Mesendoderm (in vitro differentiated cells): Measurements from ENCODE around the gene UBA6.

Experiments used
- DNase-seq: peaks from one replicate; pipeline ENCODE4 v3.0.0; 2013
- H2AK5ac ChIP-seq: 2 replicates; pipeline ENCODE4 v1.6.1; 2013; ENCODE audit warnings: low read length, inconsistent platforms
- H2BK120ac ChIP-seq: 2 replicates; pipeline ENCODE4 v1.6.1; 2013; ENCODE audit warnings: low read depth, mild to moderate bottlenecking, low read length, moderate library complexity, mixed read lengths
- H2BK15ac ChIP-seq: replicated peaks from 2 replicates; pipeline ENCODE4 v1.6.1; 2013; ENCODE audit warnings: low read depth, mild to moderate bottlenecking, moderate library complexity
- H2BK5ac ChIP-seq: 2 replicates; pipeline ENCODE4 v1.6.1; 2013; ENCODE audit warnings: low read length, inconsistent platforms
- H3K18ac ChIP-seq: 2 replicates; pipeline ENCODE4 v1.6.1; 2013; ENCODE audit warnings: mild to moderate bottlenecking, low read length, mixed read lengths
- H3K23ac ChIP-seq: one replicate; pipeline ENCODE4 v1.6.1; 2013; ENCODE audit warnings: low read length
- H3K27ac ChIP-seq: 2 replicates; pipeline ENCODE4 v1.5.1; 2013; ENCODE audit warnings: low read depth, mild to moderate bottlenecking, inconsistent platforms, low read length, moderate library complexity
- H3K27me3 ChIP-seq: 2 replicates; pipeline ENCODE4 v1.6.1; 2013; ENCODE audit warnings: low read length, control low read depth, mild to moderate bottlenecking, inconsistent platforms; ENCODE audit not compliant: insufficient read depth, poor library complexity
- H3K36me3 ChIP-seq: 2 replicates; pipeline ENCODE4 v1.6.1; 2013; ENCODE audit warnings: low read length, inconsistent platforms; ENCODE audit not compliant: control insufficient read depth, insufficient read depth
- H3K4ac ChIP-seq: one replicate; pipeline ENCODE4 v1.6.1; 2013; ENCODE audit warnings: low read depth, mild to moderate bottlenecking, low read length, moderate library complexity
- H3K4me1 ChIP-seq: 2 replicates; pipeline ENCODE4 v1.6.1; 2013; ENCODE audit warnings: low read depth, low read length, inconsistent platforms; ENCODE audit not compliant: control insufficient read depth
- H3K4me2 ChIP-seq: 2 replicates; pipeline ENCODE4 v1.6.1; 2013; ENCODE audit warnings: low read length
- H3K4me3 ChIP-seq: 2 replicates; pipeline ENCODE4 v1.5.1; 2013; ENCODE audit warnings: mild to moderate bottlenecking, low read length
- H3K56ac ChIP-seq: one replicate; pipeline ENCODE4 v1.6.1; 2013; ENCODE audit warnings: low read length
- H3K79me1 ChIP-seq: 2 replicates; pipeline ENCODE4 v1.6.1; 2013; ENCODE audit warnings: low read length, inconsistent platforms
- H3K79me2 ChIP-seq: 2 replicates; pipeline ENCODE4 v1.6.1; 2013; ENCODE audit warnings: mild to moderate bottlenecking, low read length; ENCODE audit not compliant: control insufficient read depth, insufficient read depth
- H3K9ac ChIP-seq: 2 replicates; pipeline ENCODE4 v1.6.1; 2013; ENCODE audit warnings: low read length, inconsistent platforms
- H4K5ac ChIP-seq: one replicate; pipeline ENCODE4 v1.6.1; 2013; ENCODE audit warnings: low read length
- H4K8ac ChIP-seq: one replicate; pipeline ENCODE4 v1.6.1; 2013; ENCODE audit warnings: low read depth, mild to moderate bottlenecking, control low read depth, low read length, moderate library complexity
- WGBS: extraction: QIAGEN DNeasy Blood & Tissue Kit; methylation state at CpG from one replicate; pipeline ENCODE4 v1.1.7; 2013; ENCODE audit warnings: low lambda C conversion rate, missing lambda C conversion rate; ENCODE audit not compliant: insufficient coverage; ENCODE audit errors: extremely low coverage; 5-methylcytosine and 5-hydroxymethylcytosine counted together

UBA6 gene

DNA sequence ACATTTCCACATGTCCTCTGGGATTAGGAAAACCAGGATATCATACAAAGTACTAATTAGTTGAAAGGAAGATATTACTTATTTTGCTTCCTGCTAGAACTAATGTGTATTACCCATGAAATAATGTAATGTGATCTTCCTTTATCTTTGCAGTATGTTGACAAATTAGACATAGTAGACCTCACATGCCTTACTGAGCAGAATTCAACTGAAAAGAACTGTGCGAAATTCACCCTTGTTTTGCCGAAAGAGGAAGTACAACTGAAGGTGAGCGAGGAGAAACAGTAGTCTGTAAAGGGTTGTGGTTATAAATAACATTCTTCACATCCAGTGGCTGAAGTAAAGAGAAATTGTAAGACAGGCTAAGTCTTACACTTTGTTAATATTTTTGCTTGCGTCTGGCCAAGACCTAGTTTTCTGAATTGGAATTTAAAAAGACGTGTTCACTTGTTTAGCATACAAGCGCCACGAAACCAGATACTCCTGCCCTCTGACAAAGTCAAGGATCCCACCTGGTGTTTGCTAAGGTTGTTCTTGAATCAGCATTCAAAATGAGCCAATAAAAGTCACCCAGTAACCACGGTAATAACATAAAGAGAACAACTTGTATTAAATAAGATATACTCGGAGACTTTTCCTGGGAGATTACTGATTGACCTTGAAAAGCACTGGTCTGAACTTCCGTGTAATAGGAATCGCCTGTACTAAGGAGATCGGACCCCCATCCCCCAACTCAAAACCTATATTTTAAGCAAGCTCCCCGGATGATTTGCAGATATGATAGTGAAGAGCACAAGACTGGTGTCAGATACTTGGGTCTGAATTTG lies 125.5 kb downstream of the UBA6 start:
- H3K23ac ChIP-seq: no peak overlapping the region
- no peak overlapping the region for H3K27ac ChIP-seq
- no peak overlapping the region for H3K4me2 ChIP-seq
- no peaks in the 10 kb centered on the region for H3K79me1 ChIP-seq
- no peaks in the 10 kb centered on the region for H3K4me1 ChIP-seq
- no peak overlapping the region for H2BK5ac ChIP-seq
- H3K79me2 ChIP-seq: no peaks in the 10 kb centered on the region
- no peak overlapping the region for H3K56ac ChIP-seq
- H3K27me3 ChIP-seq: no peaks in the 10 kb centered on the region
- H3K9ac ChIP-seq: no peak overlapping the region
- H2BK120ac ChIP-seq: no peak overlapping the region
- peak; percentile 8 for DNase-seq
- no peak overlapping the region for H4K8ac ChIP-seq
- no peak overlapping the region for H2AK5ac ChIP-seq
- H3K18ac ChIP-seq: no peak overlapping the region
- no peak overlapping the region for H2BK15ac ChIP-seq
- no peak overlapping the region for H3K4ac ChIP-seq
- no peak overlapping the region for H4K5ac ChIP-seq
- no peaks in the 10 kb centered on the region for H3K36me3 ChIP-seq
- H3K4me3 ChIP-seq: no peak overlapping the region
- no CpG with 5 or more reads among the region's 13 CpGs for WGBS

- H3K27me3 ChIP-seq: no peaks in the 10 kb centered on the region
- H3K4me1 ChIP-seq: no peaks in the 10 kb centered on the region
- H3K4ac ChIP-seq: no peak overlapping the region
- no peak overlapping the region for H3K9ac ChIP-seq
- no peak overlapping the region for H3K27ac ChIP-seq
- H3K18ac ChIP-seq: no peak overlapping the region
- no peak overlapping the region for H2AK5ac ChIP-seq
- H3K4me2 ChIP-seq: no peak overlapping the region
- no peak overlapping the region for H2BK15ac ChIP-seq
- no peak for DNase-seq
- no peak overlapping the region for H3K4me3 ChIP-seq
- no peaks in the 10 kb centered on the region for H3K79me1 ChIP-seq
- no peak overlapping the region for H4K5ac ChIP-seq
- no peaks in the 10 kb centered on the region for H3K79me2 ChIP-seq
- no peak overlapping the region for H3K56ac ChIP-seq
- H4K8ac ChIP-seq: no peak overlapping the region
- H2BK5ac ChIP-seq: no peak overlapping the region
- no peaks in the 10 kb centered on the region for H3K36me3 ChIP-seq
- H3K23ac ChIP-seq: no peak overlapping the region
- no peak overlapping the region for H2BK120ac ChIP-seq
These were observed 127.8 kb downstream of the UBA6 start for GRCh38 chr4:67573193-67573592.

DNA sequence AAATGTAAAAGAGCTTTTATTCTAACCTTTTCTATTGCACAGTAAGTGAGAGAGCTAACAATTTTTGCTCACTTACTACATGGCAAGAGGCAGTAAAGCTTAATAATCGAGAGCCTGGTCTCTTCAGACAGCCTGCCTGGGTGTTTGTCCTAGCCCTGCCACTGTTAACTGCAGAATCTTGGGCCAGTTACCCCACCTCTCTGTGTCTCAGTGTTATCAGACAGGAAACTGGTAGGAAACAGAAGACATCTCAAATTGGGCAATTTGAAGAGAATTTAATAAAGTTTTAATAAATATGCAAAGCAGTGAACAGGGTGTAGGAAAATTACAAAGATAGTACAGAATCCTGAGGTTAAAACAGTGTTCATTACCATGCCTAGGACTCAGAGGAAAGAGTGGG lies 129.0 kb downstream of the UBA6 start:
- Histone ChIP-seq H3K18ac (no peak overlapping the region), H4K8ac (no peak overlapping the region), H3K4me1 (no peaks in the 10 kb centered on the region), H4K5ac (no peak overlapping the region), H2BK120ac (no peak overlapping the region), H3K79me2 (no peaks in the 10 kb centered on the region), H3K56ac (no peak overlapping the region), H3K23ac (no peak overlapping the region), H3K36me3 (no peaks in the 10 kb centered on the region), H3K27me3 (no peaks in the 10 kb centered on the region), H3K27ac (no peak overlapping the region), H2AK5ac (no peak overlapping the region), H2BK5ac (no peak overlapping the region), H3K9ac (no peak overlapping the region), H3K4me2 (no peak overlapping the region), H2BK15ac (no peak overlapping the region), H3K4ac (no peak overlapping the region), H3K4me3 (no peak overlapping the region), H3K79me1 (no peaks in the 10 kb centered on the region)
- WGBS: no CpG with 5 or more reads among the region's 1 CpG
- no peak for DNase-seq

GRCh38 chr4:67570537-67570936 lies 130.4 kb downstream of the UBA6 start:
- no peaks in the 10 kb centered on the region for H3K4me1 ChIP-seq
- H2BK5ac ChIP-seq: no peak overlapping the region
- no peak overlapping the region for H2AK5ac ChIP-seq
- no peaks in the 10 kb centered on the region for H3K36me3 ChIP-seq
- no peak overlapping the region for H4K5ac ChIP-seq
- WGBS: no CpG with 5 or more reads among the region's 1 CpG
- H2BK120ac ChIP-seq: no peak overlapping the region
- no peak overlapping the region for H3K9ac ChIP-seq
- H3K79me1 ChIP-seq: no peaks in the 10 kb centered on the region
- H3K18ac ChIP-seq: no peak overlapping the region
- H3K79me2 ChIP-seq: no peaks in the 10 kb centered on the region
- H3K56ac ChIP-seq: no peak overlapping the region
- H3K4me3 ChIP-seq: no peak overlapping the region
- no peak overlapping the region for H2BK15ac ChIP-seq
- no peaks in the 10 kb centered on the region for H3K27me3 ChIP-seq
- no peak overlapping the region for H4K8ac ChIP-seq
- H3K27ac ChIP-seq: no peak overlapping the region
- no peak overlapping the region for H3K4ac ChIP-seq
- H3K23ac ChIP-seq: no peak overlapping the region
- no peak for DNase-seq
- H3K4me2 ChIP-seq: no peak overlapping the region

DNA sequence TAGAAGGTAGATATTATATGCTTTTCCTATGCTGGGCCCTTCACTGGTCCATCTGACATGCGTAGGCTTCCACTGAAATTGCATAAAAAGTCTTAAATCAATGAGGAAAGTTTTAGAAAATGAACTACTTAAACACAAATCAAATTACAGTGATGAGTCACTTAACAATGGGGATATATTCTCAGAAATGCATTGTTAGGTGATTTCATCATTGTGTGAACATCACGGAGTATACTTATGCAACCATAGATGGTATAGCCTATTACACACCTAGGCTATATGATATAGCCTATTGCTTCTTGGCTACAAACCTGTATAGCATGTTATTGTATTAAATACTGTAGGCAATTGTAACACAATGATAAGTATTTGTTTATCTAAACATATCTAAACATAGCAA lies 132.1 kb downstream of the UBA6 start:
- H4K8ac ChIP-seq: no peak overlapping the region

DNA sequence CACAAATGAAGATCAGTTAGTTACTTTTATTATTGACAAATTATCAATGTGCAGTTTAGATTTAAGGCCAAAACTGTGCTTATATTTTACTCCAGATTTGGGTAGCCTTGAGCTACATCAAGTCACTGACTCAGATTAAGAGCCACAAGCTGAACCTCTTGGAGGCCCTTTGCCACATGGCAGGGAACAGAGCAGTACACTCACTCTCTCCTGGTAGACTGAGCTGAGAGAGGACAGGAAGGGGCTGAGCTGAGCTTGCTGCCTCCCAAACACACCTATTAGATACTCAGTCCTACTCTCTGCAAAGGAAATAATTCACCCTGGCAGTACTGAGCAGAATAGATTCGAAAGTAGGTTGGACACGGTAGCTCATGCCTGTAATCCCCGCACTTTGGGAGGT lies 134.6 kb downstream of the UBA6 start:
- Histone ChIP-seq H2BK5ac (no peak overlapping the region), H2BK15ac (no peak overlapping the region), H3K4ac (no peak overlapping the region), H3K18ac (no peak overlapping the region), H3K36me3 (no peaks in the 10 kb centered on the region), H3K4me3 (no peak overlapping the region), H3K79me2 (no peaks in the 10 kb centered on the region), H3K4me1 (no peaks in the 10 kb centered on the region), H3K56ac (no peak overlapping the region), H2BK120ac (no peak overlapping the region), H3K9ac (no peak overlapping the region), H3K79me1 (no peaks in the 10 kb centered on the region), H3K27me3 (no peaks in the 10 kb centered on the region), H3K23ac (no peak overlapping the region), H4K8ac (no peak overlapping the region), H3K4me2 (no peak overlapping the region), H2AK5ac (no peak overlapping the region), H4K5ac (no peak overlapping the region), H3K27ac (no peak overlapping the region)
- no CpG with 5 or more reads among the region's 3 CpGs for WGBS
- DNase-seq: no peak

More for the DNA sequence above, 132.1 kb downstream of the UBA6 start:
- H2BK5ac ChIP-seq: no peak overlapping the region
- no peaks in the 10 kb centered on the region for H3K4me1 ChIP-seq
- H3K23ac ChIP-seq: no peak overlapping the region
- no peak overlapping the region for H3K4me3 ChIP-seq
- H3K4ac ChIP-seq: no peak overlapping the region
- no peak overlapping the region for H3K4me2 ChIP-seq
- H3K9ac ChIP-seq: no peak overlapping the region
- H2BK15ac ChIP-seq: no peak overlapping the region
- WGBS: no CpG with 5 or more reads among the region's 2 CpGs
- no peak overlapping the region for H3K27ac ChIP-seq
- H2AK5ac ChIP-seq: no peak overlapping the region
- H3K27me3 ChIP-seq: no peaks in the 10 kb centered on the region
- DNase-seq: no peak
- H3K79me2 ChIP-seq: no peaks in the 10 kb centered on the region
- H2BK120ac ChIP-seq: no peak overlapping the region
- no peak overlapping the region for H4K5ac ChIP-seq
- no peak overlapping the region for H3K18ac ChIP-seq
- H3K36me3 ChIP-seq: no peaks in the 10 kb centered on the region
- no peak overlapping the region for H3K56ac ChIP-seq
- H3K79me1 ChIP-seq: no peaks in the 10 kb centered on the region
